ENCODE results near the gene PHF21B. TPM values are rescaled to one million over a fixed set of nuclear protein-coding genes. Genes with fewer than 3 reads are reported as not detected.

PHF21B gene
- total RNA-seq, 1 donor from 2014 or later: not detected

GRCh38 chr22:44870021-44870420 is 139.8 kb downstream of the PHF21B start:
- ATAC-seq (ENCODE audit: low read depth) (no peak), DNase-seq (no peak)
- Mint-ChIP-seq H3K4me1 (no peaks in the 10 kb centered on the region), H3K4me3 (no peak overlapping the region), H3K27ac (no peak overlapping the region), H3K36me3 (ENCODE audit: low read depth) (no peaks in the 10 kb centered on the region), H3K27me3 (peaks cover 2% of the 10 kb centered on the region), H3K9me3 (peaks cover 8% of the 10 kb centered on the region)
- TF ChIP-seq CTCF (IDR thresholded peaks at IDR 0.05): no peak
- ChIA-PET POLR2A (no interaction called here), CTCF (no interaction called here)
- intact Hi-C loops (cut with micrococcal nuclease): no loop called here

DNA sequence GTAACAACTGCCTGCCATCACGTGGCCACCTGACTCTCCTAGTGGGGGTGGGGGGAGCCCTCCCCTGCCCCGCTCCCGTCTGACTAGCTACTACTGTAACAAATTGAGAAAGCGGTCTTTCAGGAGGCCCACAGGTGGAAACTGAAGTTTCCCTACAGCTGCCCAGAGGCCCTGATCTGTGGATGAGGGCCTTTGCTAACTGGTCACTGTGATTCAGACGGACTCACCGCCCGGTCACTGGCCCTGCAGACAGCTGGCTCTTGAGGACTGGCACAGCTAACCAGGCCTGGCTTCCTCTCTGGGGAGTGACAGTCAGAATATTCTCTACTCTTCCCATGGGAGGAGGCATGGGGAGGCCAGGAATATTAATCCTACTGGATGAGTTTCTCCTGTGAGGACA is 140.6 kb downstream of the PHF21B start:
- no peak for TF ChIP-seq CTCF (IDR thresholded peaks at IDR 0.05)
- Mint-ChIP-seq H3K9me3 (peaks cover 8% of the 10 kb centered on the region), H3K4me3 (no peak overlapping the region), H3K36me3 (ENCODE audit: low read depth) (no peaks in the 10 kb centered on the region), H3K4me1 (no peaks in the 10 kb centered on the region), H3K27ac (no peak overlapping the region), H3K27me3 (peaks cover 5% of the 10 kb centered on the region)
- CTCF ChIA-PET: no interaction called here
- no peak for ATAC-seq (ENCODE audit: low read depth)
- POLR2A ChIA-PET: no interaction called here
- intact Hi-C loops (cut with micrococcal nuclease): no loop called here
- no peak for DNase-seq

GRCh38 chr22:44865193-44866057 is 144.4 kb downstream of the PHF21B start:
- Mint-ChIP-seq H3K27ac (no peak overlapping the region), H3K36me3 (ENCODE audit: low read depth) (no peaks in the 10 kb centered on the region), H3K27me3 (peaks cover 6% of the 10 kb centered on the region), H3K4me1 (no peaks in the 10 kb centered on the region), H3K4me3 (no peak overlapping the region), H3K9me3 (no peaks in the 10 kb centered on the region)
- intact Hi-C loops (cut with micrococcal nuclease): no loop called here
- no peak for DNase-seq
- TF ChIP-seq CTCF (IDR thresholded peaks at IDR 0.05): no peak
- ChIA-PET CTCF (no interaction called here), POLR2A (no interaction called here)
- ATAC-seq (ENCODE audit: low read depth): no peak

DNA sequence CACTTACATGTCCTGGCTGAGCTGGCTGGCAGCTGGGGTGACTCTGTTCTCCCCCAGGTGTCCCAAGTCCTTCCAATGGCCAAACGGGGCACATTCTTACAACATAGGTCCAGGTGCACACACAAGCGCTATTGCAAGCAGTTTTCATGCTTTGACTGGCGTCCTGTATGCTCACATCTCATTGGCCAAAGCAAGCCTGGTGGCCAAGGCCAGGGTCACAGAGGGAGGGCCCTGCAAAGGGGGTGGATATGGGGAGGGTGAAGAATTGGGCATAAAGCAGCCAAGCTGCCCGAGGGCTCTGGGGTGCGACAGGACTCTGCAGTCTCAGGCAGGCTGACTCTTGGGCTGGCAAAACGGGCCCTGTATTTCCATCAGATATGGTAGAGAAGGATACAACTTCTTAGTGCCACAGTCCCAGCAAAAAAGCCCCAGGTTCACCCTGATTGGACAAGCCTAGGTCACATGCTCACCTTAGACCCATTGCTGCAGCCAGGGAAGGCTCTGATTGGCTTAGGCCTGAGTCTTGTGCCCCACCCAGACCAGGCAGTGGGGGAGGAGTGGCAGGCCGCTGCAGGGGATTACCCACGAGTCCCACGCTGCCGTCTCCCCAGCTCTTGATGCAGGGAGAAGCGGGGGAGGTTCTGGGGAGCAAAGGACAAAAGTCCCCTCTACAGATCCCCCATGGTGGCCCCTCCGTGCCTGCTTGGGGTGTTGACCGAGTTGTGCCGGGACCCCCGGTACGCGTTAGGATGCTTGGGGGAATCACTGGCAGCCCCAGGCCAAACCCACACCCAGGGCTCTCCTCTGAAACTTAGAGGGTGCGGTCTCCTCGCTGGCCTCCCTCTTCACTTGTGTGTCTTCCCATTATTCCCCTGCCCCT is 146.6 kb downstream of the PHF21B start:
- intact Hi-C loops (cut with micrococcal nuclease): no loop called here
- DNase-seq (no peak), ATAC-seq (ENCODE audit: low read depth) (no peak)
- Mint-ChIP-seq H3K27ac (no peak overlapping the region), H3K9me3 (no peaks in the 10 kb centered on the region), H3K27me3 (peaks cover 8% of the 10 kb centered on the region), H3K36me3 (ENCODE audit: low read depth) (no peaks in the 10 kb centered on the region), H3K4me3 (no peak overlapping the region), H3K4me1 (no peaks in the 10 kb centered on the region)
- ChIA-PET CTCF (no interaction called here), POLR2A (no interaction called here)
- TF ChIP-seq CTCF (IDR thresholded peaks at IDR 0.05): no peak

DNA sequence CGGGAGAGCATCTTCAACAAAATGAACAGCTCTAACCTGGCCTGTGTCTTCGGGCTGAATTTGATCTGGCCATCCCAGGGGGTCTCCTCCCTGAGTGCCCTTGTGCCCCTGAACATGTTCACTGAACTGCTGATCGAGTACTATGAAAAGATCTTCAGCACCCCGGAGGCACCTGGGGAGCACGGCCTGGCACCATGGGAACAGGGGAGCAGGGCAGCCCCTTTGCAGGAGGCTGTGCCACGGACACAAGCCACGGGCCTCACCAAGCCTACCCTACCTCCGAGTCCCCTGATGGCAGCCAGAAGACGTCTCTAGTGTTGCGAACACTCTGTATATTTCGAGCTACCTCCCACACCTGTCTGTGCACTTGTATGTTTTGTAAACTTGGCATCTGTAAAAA is 147.5 kb downstream of the PHF21B start:
- Mint-ChIP-seq H3K4me1 (no peaks in the 10 kb centered on the region), H3K9me3 (no peaks in the 10 kb centered on the region)
- intact Hi-C loops (cut with micrococcal nuclease): no loop called here

More for the DNA sequence above, 147.5 kb downstream of the PHF21B start:
- ATAC-seq (ENCODE audit: low read depth) (no peak), DNase-seq (no peak)
- ChIA-PET POLR2A (no interaction called here), CTCF (no interaction called here)
- Mint-ChIP-seq H3K27me3 (peaks cover 8% of the 10 kb centered on the region), H3K27ac (no peak overlapping the region), H3K36me3 (ENCODE audit: low read depth) (no peaks in the 10 kb centered on the region), H3K4me3 (no peak overlapping the region)
- no peak for TF ChIP-seq CTCF (IDR thresholded peaks at IDR 0.05)
